GM21529 (cell line): Measurements from ENCODE around the gene APOC4.
"Not testable (repeated sequence)": the region's sequence is repeated elsewhere in the genome, so short reads cannot be mapped to it uniquely, and the experiment has no call there.

Experiments used
- ATAC-seq: cut with Tn5 transposase; IDR thresholded peaks from one replicate; pipeline ENCODE4 v1.9.1; 2021; ENCODE audit not compliant: unreplicated experiment

Gene APOC4

GRCh38 chr19:44957526-44957925, 15.5 kb downstream of the APOC4 start:
- no peak for ATAC-seq

DNA sequence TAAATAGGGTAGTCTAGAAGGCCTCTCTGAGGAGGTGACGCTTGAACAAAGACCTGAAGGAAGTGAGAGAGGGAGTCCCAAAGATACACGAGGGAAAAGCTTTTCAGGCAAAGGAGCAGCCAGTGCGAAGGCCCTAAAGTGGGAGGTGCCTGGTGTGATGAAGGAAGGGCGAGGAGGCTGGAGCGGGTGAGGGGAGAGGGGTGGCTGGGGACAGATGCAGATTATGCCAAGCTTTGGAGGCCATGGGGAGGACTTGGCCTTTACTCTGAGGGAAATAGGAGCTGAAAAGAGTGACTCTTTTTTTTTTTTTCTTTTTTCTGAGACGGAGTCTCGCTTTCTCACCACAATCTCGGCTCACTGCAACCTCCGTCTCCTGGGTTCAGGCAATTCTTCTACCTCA, 16.1 kb downstream of the APOC4 start:
- no peak for ATAC-seq

DNA sequence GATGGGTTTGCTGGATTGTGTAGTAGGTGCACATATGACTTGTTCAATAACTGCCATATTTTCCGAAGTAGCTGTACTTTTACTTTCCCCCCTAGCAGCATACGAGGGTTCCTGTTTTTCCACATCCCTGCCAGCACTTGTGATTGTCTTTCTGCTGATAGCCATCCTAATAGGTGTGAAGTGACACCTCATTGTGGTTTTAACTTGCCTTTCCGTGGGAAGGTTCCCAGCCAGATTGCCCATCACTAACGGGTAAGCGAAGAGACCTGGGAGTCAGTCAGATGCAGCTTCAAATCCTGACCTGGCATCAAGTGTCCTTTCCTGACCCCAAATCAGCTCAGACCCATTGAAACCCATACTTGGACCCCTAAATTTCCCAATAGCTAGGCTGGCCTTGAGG, 17.7 kb downstream of the APOC4 start:
- ATAC-seq = no peak

DNA sequence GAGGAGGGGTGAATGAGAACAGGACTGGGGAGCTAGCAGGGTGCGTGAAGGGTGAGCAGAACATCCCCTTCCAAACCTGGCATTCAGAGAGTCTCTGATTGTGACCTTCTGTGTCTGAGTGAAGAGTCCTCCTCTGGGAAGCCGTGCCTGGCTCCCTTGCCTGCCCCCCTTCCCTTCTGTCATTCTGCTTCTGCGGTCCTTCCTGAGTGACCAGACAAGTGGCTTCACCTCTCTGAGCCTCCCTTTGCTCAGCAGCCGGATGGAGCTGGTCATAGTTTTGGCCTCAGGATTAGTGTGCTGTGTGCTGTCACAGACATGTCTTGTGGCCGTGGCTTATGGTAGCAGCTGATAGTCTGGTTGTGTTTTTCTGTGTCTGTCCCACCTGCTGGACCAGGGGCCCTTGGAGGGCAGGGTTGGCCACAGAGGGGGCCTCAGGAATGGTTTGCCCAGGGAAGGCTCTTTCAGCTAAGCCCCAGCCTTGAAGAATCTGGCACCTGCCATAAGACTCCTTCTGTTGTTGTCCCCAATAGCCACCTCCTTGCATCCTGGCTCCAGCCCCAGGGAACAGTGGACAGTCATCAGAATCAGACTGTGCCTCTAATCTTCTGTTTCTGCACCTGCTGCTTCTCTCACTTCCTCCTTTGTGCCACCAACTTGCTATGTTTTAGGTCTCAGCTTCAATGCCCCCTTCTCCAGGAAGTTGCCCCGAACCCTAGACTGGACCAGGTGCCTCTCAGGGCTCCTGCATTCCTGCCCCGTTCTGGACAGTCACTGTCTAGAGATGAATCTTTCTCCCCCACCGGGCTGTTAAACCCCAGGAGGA, 19.1 kb downstream of the APOC4 start:
- no peak for ATAC-seq

GRCh38 chr19:44961821-44962220, 19.8 kb downstream of the APOC4 start:
- ATAC-seq = no peak

- no peak for ATAC-seq
Observed at GRCh38 chr19:44968118-44968517, 26.1 kb downstream of the APOC4 start.

- ATAC-seq = no peak
Observed at GRCh38 chr19:44968670-44969069, 26.6 kb downstream of the APOC4 start.

DNA sequence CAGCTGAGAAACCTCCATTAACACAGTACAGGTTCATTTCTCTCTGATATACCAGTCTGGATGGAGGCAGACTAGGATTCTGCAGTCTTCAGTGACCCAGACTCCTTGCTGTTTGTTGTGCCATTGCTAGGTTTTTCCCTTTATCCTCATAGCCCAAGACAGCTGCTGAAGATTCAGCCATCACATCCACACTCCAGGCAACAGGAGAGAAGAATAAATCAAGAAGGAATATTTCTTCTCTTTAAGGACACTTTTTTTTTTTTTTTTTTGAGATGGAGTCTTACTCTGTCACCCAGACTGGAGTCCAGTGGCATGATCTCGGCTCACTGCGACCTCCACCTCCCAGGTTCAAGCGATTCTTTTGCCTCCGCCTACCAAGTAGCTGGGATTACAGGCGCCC, 27.4 kb downstream of the APOC4 start:
- no peak for ATAC-seq

DNA sequence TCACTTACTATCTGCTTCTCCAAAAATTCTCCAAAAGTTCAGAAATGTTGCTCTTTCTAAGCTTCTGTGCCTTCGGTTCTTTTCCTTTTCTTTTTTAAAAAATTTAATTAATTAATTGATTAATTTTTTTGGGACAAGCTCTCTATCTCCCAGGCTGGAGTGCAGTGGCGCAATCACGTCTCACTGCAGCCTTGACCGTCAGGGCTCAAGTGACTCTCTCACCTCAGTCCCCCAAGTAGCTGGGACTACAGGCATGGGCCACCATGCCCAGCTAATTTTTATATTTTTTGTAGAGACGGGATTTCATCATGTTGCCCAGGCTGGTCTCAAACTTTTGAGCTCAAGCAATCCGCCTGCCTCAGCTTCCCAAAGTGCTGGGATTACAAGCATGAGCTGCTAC, 29.4 kb downstream of the APOC4 start:
- ATAC-seq = not testable (repeated sequence)

DNA sequence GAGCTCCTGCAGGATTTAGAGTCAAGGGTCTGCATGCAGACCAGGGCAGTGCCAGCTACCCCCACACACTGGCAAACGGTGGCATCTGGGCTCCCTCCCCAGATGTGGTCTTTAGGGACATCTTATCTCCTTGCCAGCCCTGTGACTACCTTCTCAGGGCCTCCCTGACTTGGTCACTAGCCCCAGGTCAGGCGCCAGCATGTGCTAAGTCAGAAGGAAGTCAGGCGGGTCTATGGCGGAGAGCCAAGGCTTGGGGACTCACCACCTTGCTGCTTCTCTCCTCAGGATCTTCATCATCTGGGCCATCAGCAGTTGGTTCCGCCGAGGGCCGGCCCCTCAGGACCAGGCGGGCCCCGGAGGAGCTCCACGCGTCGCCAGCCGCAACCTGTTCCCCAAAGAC, 30.8 kb downstream of the APOC4 start:
- ATAC-seq = no peak

GRCh38 chr19:44973982-44974735, 32.1 kb downstream of the APOC4 start:
- no peak for ATAC-seq

DNA sequence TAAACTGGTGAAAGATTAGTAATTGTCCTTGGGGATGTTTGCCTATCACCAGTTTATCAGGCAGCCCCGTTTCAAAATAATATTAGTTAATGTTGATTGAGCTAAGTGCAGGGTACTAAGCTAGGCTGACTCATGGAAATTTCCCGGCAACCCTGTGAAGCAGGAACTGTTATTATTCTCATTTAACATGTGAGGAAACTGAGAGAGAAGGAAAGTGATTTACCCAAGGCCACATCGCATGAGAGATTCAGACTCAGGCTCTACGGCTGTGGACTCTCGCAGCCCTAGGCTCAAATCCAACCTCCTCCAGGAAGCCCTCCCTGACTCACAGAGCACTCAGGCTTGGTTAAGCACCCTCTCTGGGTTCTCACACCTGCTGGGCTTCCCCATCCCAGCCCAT, 32.8 kb downstream of the APOC4 start:
- ATAC-seq = no peak

- no peak for ATAC-seq
Observed at GRCh38 chr19:44975444-44975843, 33.4 kb downstream of the APOC4 start.

GRCh38 chr19:44984005-44984404, 42.0 kb downstream of the APOC4 start:
- ATAC-seq = no peak

DNA sequence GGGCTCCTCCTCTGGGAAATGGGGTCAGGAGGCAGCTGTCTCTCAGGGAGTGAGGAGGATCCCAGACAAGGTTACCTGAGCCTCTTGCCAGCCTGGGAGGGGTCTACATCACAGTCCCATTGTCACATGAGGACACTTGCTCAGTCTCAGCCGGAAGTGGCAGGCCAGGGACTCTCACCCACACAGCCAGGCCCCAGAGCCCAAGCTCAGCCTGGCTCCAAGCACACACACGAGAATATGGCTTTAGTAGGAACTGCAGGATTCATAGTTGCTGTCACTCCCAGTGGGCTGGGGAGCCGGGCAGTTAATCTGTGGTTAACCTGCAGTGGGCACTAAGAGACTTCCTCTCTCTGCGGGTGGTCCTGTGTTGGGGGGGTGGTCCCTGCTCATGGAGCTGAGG, 43.4 kb downstream of the APOC4 start:
- no peak for ATAC-seq

DNA sequence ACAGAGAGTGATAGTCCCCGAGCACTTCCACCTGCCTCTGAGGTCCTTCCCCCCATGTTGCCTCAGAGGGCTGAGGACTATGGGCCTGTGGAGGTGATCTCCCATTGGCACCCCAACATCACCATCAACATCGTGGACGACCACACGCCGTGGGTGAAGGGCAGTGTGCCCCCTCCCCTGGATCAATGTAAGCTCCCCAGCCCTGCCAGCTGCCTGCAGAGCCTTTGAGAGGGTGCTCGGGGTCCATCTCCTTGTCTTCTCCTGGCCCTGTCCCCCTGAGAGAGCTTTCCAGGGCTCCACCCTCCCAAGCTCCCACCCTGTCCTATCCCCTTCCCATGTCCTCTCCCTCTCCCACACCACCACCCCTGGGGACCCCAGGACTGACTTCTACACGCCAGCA, 44.4 kb downstream of the APOC4 start:
- ATAC-seq = no peak

DNA sequence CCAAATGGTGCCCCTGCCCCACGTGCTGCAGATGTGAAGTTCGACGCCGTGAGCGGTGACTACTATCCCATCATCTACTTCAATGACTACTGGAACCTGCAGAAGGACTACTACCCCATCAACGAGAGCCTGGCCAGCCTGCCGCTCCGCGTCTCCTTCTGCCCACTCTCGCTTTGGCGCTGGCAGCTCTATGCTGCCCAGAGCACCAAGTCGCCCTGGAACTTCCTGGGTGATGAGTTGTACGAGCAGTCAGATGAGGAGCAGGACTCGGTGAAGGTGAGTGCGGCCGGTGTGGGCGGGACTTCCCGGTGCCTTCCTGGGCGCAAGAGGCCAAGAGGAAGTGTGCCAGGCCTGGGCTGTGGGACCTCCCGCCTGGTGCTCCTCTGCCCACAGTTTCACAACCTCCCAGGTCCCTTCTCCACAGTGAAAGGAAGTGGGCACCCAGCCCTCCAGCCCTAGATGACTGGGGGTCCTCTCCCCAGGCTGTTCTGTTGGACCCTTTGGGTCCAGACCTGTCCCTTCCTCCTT, 45.2 kb downstream of the APOC4 start:
- no peak for ATAC-seq

- no peak for ATAC-seq
Observed at GRCh38 chr19:44988273-44988672, 46.2 kb downstream of the APOC4 start.

DNA sequence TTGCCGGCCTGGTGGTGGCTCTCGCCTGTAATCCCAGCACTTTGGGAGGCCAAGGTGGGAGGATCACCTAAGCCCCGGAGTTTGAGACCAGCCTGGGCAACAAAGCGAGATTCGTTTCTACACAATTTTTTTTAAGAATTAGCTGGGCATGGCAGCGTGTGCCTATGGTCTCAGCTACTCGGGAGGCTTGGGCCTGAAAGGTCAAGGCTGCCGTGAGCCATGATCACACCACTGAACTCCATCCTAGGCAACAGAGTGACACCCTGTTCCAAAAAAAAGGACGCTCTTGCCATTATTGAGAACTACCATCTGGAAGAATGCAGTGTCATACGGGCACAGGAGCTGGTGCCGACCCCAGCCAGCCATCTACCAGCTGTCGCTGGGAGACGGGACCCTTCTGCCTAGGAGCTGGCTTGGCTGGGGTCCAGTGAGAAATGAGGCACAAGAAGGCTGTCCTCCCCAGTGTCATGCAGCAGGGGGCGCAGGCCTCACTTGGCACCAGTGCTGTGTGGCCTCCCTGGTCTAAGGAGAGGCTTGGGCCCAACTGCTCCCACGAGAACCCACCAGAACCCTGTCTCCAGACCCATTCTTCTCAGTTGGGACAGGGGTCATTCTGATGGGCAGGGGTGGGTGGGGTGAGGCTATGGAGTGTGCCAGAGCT, 47.0 kb downstream of the APOC4 start:
- no peak for ATAC-seq

DNA sequence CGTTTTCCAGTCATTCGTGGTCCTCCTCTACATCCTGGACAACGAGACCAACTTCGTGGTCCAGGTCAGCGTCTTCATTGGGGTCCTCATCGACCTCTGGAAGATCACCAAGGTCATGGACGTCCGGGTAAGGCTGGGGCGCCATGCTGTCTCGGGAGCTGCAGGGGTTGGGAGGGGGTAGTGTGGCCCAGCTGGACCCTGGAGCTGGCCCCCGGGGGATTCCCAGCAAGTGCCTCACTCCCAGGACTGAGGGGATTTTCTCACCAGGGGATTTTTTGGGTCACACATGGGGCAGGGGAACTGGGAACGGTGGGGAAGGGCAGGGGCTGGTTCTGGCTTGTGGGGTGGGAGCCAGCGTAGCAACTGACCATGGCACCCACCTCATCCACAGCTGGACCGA, 48.4 kb downstream of the APOC4 start:
- no peak for ATAC-seq

GRCh38 chr19:44990966-44991365, 48.9 kb downstream of the APOC4 start:
- ATAC-seq = no peak
